Measurements from ENCODE around the gene CDC25B. TPM values are rescaled to one million over a fixed set of nuclear protein-coding genes. Genes with fewer than 3 reads are reported as not detected.
A peak's percentile ranks its signal among the peaks of the same experiment; 100 is the strongest.

CDC25B gene
- total and polyA plus RNA-seq, 2 of the 13 experiments (the other 11 are each of a cell fraction or from before 2014, with no cell fraction given) = 14.5 to 19.4 TPM

- TF ChIP-seq, protein P1, sequence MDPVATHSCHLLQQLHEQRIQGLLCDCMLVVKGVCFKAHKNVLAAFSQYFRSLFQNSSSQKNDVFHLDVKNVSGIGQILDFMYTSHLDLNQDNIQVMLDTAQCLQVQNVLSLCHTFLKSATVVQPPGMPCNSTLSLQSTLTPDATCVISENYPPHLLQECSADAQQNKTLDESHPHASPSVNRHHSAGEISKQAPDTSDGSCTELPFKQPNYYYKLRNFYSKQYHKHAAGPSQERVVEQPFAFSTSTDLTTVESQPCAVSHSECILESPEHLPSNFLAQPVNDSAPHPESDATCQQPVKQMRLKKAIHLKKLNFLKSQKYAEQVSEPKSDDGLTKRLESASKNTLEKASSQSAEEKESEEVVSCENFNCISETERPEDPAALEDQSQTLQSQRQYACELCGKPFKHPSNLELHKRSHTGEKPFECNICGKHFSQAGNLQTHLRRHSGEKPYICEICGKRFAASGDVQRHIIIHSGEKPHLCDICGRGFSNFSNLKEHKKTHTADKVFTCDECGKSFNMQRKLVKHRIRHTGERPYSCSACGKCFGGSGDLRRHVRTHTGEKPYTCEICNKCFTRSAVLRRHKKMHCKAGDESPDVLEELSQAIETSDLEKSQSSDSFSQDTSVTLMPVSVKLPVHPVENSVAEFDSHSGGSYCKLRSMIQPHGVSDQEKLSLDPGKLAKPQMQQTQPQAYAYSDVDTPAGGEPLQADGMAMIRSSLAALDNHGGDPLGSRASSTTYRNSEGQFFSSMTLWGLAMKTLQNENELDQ (CRISPR knock-in tag; IDR thresholded peaks at IDR 0.05; ENCODE audit: borderline replicate concordance) = no peak; the same call in 1 of the 2 replicates
- TF ChIP-seq, protein P2, sequence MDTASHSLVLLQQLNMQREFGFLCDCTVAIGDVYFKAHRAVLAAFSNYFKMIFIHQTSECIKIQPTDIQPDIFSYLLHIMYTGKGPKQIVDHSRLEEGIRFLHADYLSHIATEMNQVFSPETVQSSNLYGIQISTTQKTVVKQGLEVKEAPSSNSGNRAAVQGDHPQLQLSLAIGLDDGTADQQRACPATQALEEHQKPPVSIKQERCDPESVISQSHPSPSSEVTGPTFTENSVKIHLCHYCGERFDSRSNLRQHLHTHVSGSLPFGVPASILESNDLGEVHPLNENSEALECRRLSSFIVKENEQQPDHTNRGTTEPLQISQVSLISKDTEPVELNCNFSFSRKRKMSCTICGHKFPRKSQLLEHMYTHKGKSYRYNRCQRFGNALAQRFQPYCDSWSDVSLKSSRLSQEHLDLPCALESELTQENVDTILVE (CRISPR knock-in tag; IDR thresholded peaks at IDR 0.05) = no peak
- TF ChIP-seq HDAC1 (CRISPR knock-in tag; IDR thresholded peaks at IDR 0.05) (peak; percentile 79), NCOA2 (CRISPR knock-in tag; IDR thresholded peaks at IDR 0.05) (no peak), ZNF614 (CRISPR knock-in tag; IDR thresholded peaks at IDR 0.05; ENCODE audit: borderline replicate concordance) (peak; percentile 70; the same call in 1 of the 2 replicates), RFXAP (CRISPR knock-in tag; IDR thresholded peaks at IDR 0.05; ENCODE audit: borderline replicate concordance) (peak; percentile 14; the same call in 1 of the 2 replicates), ZNF251 (CRISPR knock-in tag; IDR thresholded peaks at IDR 0.05) (no peak), ZNF276 (CRISPR knock-in tag; IDR thresholded peaks at IDR 0.05; ENCODE audit: low read depth) (0 out of 2 replicates have a peak, but pooled peaks have one; percentile 50), MNT (IDR thresholded peaks at IDR 0.05) (no peak), SRSF9 (IDR thresholded peaks at IDR 0.05; ENCODE audit: borderline replicate concordance, insufficient read depth, low read depth, low read length, poor library complexity, severe bottlenecking) (no peak), SIN3A (IDR thresholded peaks at IDR 0.05; ENCODE audit: borderline replicate concordance, low read depth, low read length) (peak; percentile 98), ZNF772 (CRISPR knock-in tag; IDR thresholded peaks at IDR 0.05) (no peak), ZNF549 (CRISPR knock-in tag; IDR thresholded peaks at IDR 0.05) (no peak), ZNF788 (CRISPR knock-in tag; IDR thresholded peaks at IDR 0.05; ENCODE audit: borderline replicate concordance) (peak; percentile 33; the same call in 1 of the 2 replicates), ZNF670 (CRISPR knock-in tag; IDR thresholded peaks at IDR 0.05; ENCODE audit: borderline replicate concordance) (peak; percentile 85; the same call in 1 of the 2 replicates), ZNF3 (CRISPR knock-in tag; IDR thresholded peaks at IDR 0.05) (peak; percentile 88), PHF21A (CRISPR knock-in tag; IDR thresholded peaks at IDR 0.05) (peak; percentile 38; the same call in 1 of the 2 replicates), ZNF234 (CRISPR knock-in tag; conservative IDR thresholded peaks at IDR 0.05) (no peak)
- TF ChIP-seq, protein P3, sequence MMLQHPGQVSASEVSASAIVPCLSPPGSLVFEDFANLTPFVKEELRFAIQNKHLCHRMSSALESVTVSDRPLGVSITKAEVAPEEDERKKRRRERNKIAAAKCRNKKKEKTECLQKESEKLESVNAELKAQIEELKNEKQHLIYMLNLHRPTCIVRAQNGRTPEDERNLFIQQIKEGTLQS (CRISPR knock-in tag; IDR thresholded peaks at IDR 0.05) = peak; percentile 17; the same call in 1 of the 2 replicates
- TF ChIP-seq, protein P4, sequence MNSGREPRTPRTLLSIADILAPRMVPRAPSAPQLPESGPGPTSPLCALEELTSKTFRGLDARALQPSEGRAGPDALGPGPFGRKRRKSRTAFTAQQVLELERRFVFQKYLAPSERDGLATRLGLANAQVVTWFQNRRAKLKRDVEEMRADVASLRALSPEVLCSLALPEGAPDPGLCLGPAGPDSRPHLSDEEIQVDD (CRISPR knock-in tag; IDR thresholded peaks at IDR 0.05; ENCODE audit: borderline replicate concordance) = no peak
These were observed at the start of gene CDC25B (continued) for GRCh38 chr20:3795511-3796468.

All from HepG2 (cell line).